Adrenal gland (tissue), 12 donors: ENCODE data around the gene NDUFA8. TPM values are rescaled to one million over a fixed set of nuclear protein-coding genes. Genes with fewer than 3 reads are reported as not detected.
A peak's percentile ranks its signal among the peaks of the same experiment; 100 is the strongest.

ENCODE experiments used
- DNase-seq, 7 donors: peaks; one replicate each; pipeline ENCODE4 v3.0.0-alpha.2; 2019 to 2020
- H3K27ac ChIP-seq, 5 donors: fragments of 200-600 bp; sonication (generic) in 4 of 5; 1 replicate in 3 of 5; 2 replicates in 2 of 5; pipeline versions ENCODE4 v1.5.1 to v1.8.0; 2016 to 2020; ENCODE audit warnings: mild to moderate bottlenecking in 1 of 5
- H3K27me3 ChIP-seq: fragments of 200-600 bp; 2 replicates; pipeline ENCODE4 v1.8.0; 2021
- H3K36me3 ChIP-seq, 2 donors: fragments of 200-600 bp; replicated peaks in 1 of 2; 1 replicate in 1 of 2; 2 replicates in 1 of 2; pipeline versions ENCODE4 v1.5.1 to v1.8.0; 2018 to 2022
- H3K4me1 ChIP-seq, 2 donors: fragments of 200-600 bp; replicated peaks in 1 of 2; 1 replicate in 1 of 2; 2 replicates in 1 of 2; pipeline versions ENCODE4 v1.5.1 to v1.8.0; 2018 to 2021
- H3K4me3 ChIP-seq, 4 donors: fragments of 200-600 bp; sonication (generic) in 3 of 4; one replicate each; pipeline ENCODE4 v1.5.1; 2016 to 2018
- H3K9me3 ChIP-seq, 3 donors: fragments of 200-600 bp; sonication (generic) in 1 of 3; replicated peaks in 1 of 3; 1 replicate in 2 of 3; 2 replicates in 1 of 3; pipeline versions ENCODE4 v1.5.1 to v1.8.0; 2016 to 2021
- CTCF ChIP-seq, 6 experiments: fragments of 450-650 bp in 4 of 6; fragments of 200-600 bp in 2 of 6; sonication (generic) in 1 of 6; IDR thresholded peaks; 1 replicate in 5 of 6; 2 replicates in 1 of 6; pipeline versions ENCODE4 v1.5.1 to v1.8.0; 2016 to 2021; ENCODE audit warnings: antibody characterized with exemption in 6 of 6, mild to moderate bottlenecking in 2 of 6, moderate library complexity in 1 of 6
- POLR2A ChIP-seq, 2 donors: fragments of 450-650 bp; IDR thresholded peaks; one replicate each; pipeline ENCODE4 v1.6.1; 2017; ENCODE audit warnings: antibody characterized with exemption in 2 of 2, mild to moderate bottlenecking in 2 of 2, moderate library complexity in 1 of 2
- WGBS, 4 donors: extraction: QIAGEN DNeasy Blood & Tissue Kit in 2 of 4; methylation state at CpG; one replicate each; pipeline versions ENCODE4 v1.1.5 to v1.1.7; 2013 to 2017; 5-methylcytosine and 5-hydroxymethylcytosine counted together
- intact Hi-C, 2 donors: fragments of 100-400 bp; cut with DNase I; formaldehyde crosslinking; loops; one replicate each; pipeline versions ENCODE4 v1.14.1 to v1.15.0; 2022 to 2023
- polyA plus RNA-seq, 3 donors: library from polyadenylated mRNA; stranded (reverse); fragments of 200-250 nt in 2 of 3; fragments of 350-450 nt in 1 of 3; fragmentation: Illumina TruSeq in 1 of 3; extraction: RNeasy Lipid Tissue Mini Kit (QIAGEN cat#74804) in 1 of 3; gene quantifications; one replicate each; pipeline ENCODE4 v1.2.3, GENCODE V29; 2013 to 2014
- total RNA-seq, 9 donors: library from RNA; depleted of rRNA in 4 of 9; stranded (reverse); fragments of >200 nt in 4 of 9; fragments of 120-200 nt in 1 of 9; fragmentation: NEBNext Ultra II Directional in 1 of 9; extraction: Animal tissue kit (Norgen Biotek cat#: 25700) in 1 of 9; gene quantifications; one replicate each; pipeline versions ENCODE4 v1.1.0 to v1.2.4, GENCODE V29; 2013 to 2023
- donor health status: healthy with polysubstance abuse.
- donor health status: Bipolar disorder and iron deficiency.
- donor health status: DM: yes; HTN: yes; CAD: no.
- donor health status: DM: no; HTN: no; CAD: no.
- donor health status: DM: no; HTN: no; CAD: no.
- donor health status: DM: yes; HTN: yes; CAD: no.

Gene NDUFA8
- total and polyA plus RNA-seq, 12 donors: 34.5 to 182 (median 70.8) TPM

- Histone ChIP-seq H3K4me1 (no peaks in the 10 kb centered on the region), H3K4me3 (no peak overlapping the region), H3K27me3 (no peaks in the 10 kb centered on the region), H3K27ac (no peak overlapping the region), H3K36me3 (no peaks in the 10 kb centered on the region), H3K9me3 (no peaks in the 10 kb centered on the region)
- intact Hi-C loops: no loop called here
- DNase-seq: no peak
- TF ChIP-seq POLR2A (IDR thresholded peaks at IDR 0.05) (no peak), CTCF (IDR thresholded peaks at IDR 0.05) (no peak)
- WGBS, 4 donors: 20 to 83% (median 71%) methylated on average over 1 to 11 of the region's 11 CpGs
Observed at GRCh38 chr9:122191584-122191983, 32.0 kb upstream of the NDUFA8 start.

GRCh38 chr9:122190597-122191381 lies 31.2 kb upstream of the NDUFA8 start:
- no peaks in the 10 kb centered on the region for H3K9me3 ChIP-seq
- no peak for TF ChIP-seq CTCF (IDR thresholded peaks at IDR 0.05)
- intact Hi-C loops: no loop called here
- H3K27me3 ChIP-seq: no peaks in the 10 kb centered on the region
- H3K4me3 ChIP-seq: no peak overlapping the region
- no peaks in the 10 kb centered on the region for H3K4me1 ChIP-seq
- H3K27ac ChIP-seq: no peak overlapping the region
- H3K36me3 ChIP-seq: no peaks in the 10 kb centered on the region
- 64 to 80% (median 79%) methylated on average over 9 to 12 of the region's 12 CpGs for WGBS, 4 donors
- DNase-seq: peak in 1 of 7 donors; percentile 16

- intact Hi-C loops: no loop called here
- Histone ChIP-seq H3K27me3 (no peaks in the 10 kb centered on the region), H3K4me1 (no peaks in the 10 kb centered on the region), H3K4me3 (no peak overlapping the region), H3K9me3 (no peaks in the 10 kb centered on the region), H3K27ac (no peak overlapping the region), H3K36me3 (no peaks in the 10 kb centered on the region)
- 79 to 90% (median 85%) methylated on average over 2 to 6 of the region's 6 CpGs for WGBS, 4 donors
- TF ChIP-seq POLR2A (IDR thresholded peaks at IDR 0.05): no peak
- TF ChIP-seq CTCF (IDR thresholded peaks at IDR 0.05): no peak
- no peak for DNase-seq
Observed at GRCh38 chr9:122188369-122188768, 28.8 kb upstream of the NDUFA8 start.

- TF ChIP-seq POLR2A (IDR thresholded peaks at IDR 0.05) (no peak), CTCF (IDR thresholded peaks at IDR 0.05) (no peak)
- H3K36me3 ChIP-seq: no peaks in the 10 kb centered on the region
- DNase-seq: no peak
- H3K9me3 ChIP-seq: no peaks in the 10 kb centered on the region
- no peaks in the 10 kb centered on the region for H3K4me1 ChIP-seq
- no peak overlapping the region for H3K27ac ChIP-seq
- peaks cover 2% of the 10 kb centered on the region for H3K27me3 ChIP-seq
- intact Hi-C loops: no loop called here
- WGBS, 4 donors: 92 to 96% (median 93%) methylated on average over 8 of the region's 8 CpGs
- no peak overlapping the region for H3K4me3 ChIP-seq
Observed at GRCh38 chr9:122186777-122187470, 27.3 kb upstream of the NDUFA8 start.
